GM23338 (cell line): ENCODE data around the gene TMEM218.

ENCODE experiments used
- CREB1 ChIP-seq: fragments of 250-450 bp; sonication (Bioruptor Pico); IDR thresholded peaks from 2 replicates; pipeline ENCODE4 v1.5.0; 2020; ENCODE audit warnings: low read depth, mild to moderate bottlenecking, moderate library complexity
- CTCF ChIP-seq, 2 experiments: fragments of 200-600 bp in 1 of 2; sonication (generic) in 1 of 2; conservative IDR thresholded peaks; 2 replicates each; pipeline versions ENCODE4 v1.5.1 to v1.6.1; 2016 to 2017; ENCODE audit warnings: antibody characterized with exemption in 2 of 2, low read depth in 2 of 2, mild to moderate bottlenecking in 2 of 2, moderate library complexity in 1 of 2
- EZH2 ChIP-seq: fragments of 200-600 bp; sonication (generic); IDR thresholded peaks from one replicate; pipeline ENCODE4 v1.8.0; 2017; ENCODE audit warnings: antibody characterized with exemption, mild to moderate bottlenecking, low read depth; ENCODE audit not compliant: unreplicated experiment
- EZH2phosphoT487 ChIP-seq: fragments of 200-600 bp; sonication (generic); IDR thresholded peaks from one replicate; pipeline ENCODE4 v1.8.1; 2018; ENCODE audit warnings: antibody characterized with exemption; ENCODE audit not compliant: unreplicated experiment
- JUNB ChIP-seq: IDR thresholded peaks from one replicate; pipeline ENCODE4 v1.6.1; 2016; ENCODE audit warnings: antibody characterized with exemption; ENCODE audit not compliant: unreplicated experiment
- POLR2AphosphoS5 ChIP-seq: IDR thresholded peaks from 2 replicates; pipeline ENCODE4 v1.6.1; 2016; ENCODE audit warnings: antibody characterized with exemption, low read depth
- REST ChIP-seq: IDR thresholded peaks from one replicate; pipeline ENCODE4 v1.6.1; 2018; ENCODE audit warnings: antibody characterized with exemption; ENCODE audit not compliant: unreplicated experiment
- STAT1 ChIP-seq: IDR thresholded peaks from one replicate; pipeline ENCODE4 v1.6.1; 2016; ENCODE audit warnings: antibody characterized with exemption; ENCODE audit not compliant: unreplicated experiment
- ZNF331 ChIP-seq: fragments of 250-450 bp; sonication (Bioruptor Pico); IDR thresholded peaks from 2 replicates; pipeline ENCODE4 v1.5.0; 2020; ENCODE audit warnings: low read depth, mild to moderate bottlenecking, moderate library complexity

- TF ChIP-seq CTCF (conservative IDR thresholded peaks at IDR 0.05; ENCODE audit: low read depth in 2 of 2): no peak
- peak; percentile 60 for TF ChIP-seq POLR2AphosphoS5
- TF ChIP-seq ZNF331 (CRISPR knock-in tag): no peak
- no peak for TF ChIP-seq REST
- TF ChIP-seq EZH2: no peak
- no peak for TF ChIP-seq EZH2phosphoT487
- peak; percentile 73 for TF ChIP-seq CREB1 (CRISPR knock-in tag)
- no peak for TF ChIP-seq STAT1
- TF ChIP-seq JUNB: no peak
Observed at GRCh38 chr11:125111343-125112207, at the start of gene TMEM218.
